GM13976 (cell line): ENCODE measurements around the gene LAMC1.

Experiments
- DNase-seq: peaks from one replicate; pipeline ENCODE4 v3.0.0; 2012; ENCODE audit warnings: low spot score
- CTCF ChIP-seq: IDR thresholded peaks from 2 replicates; pipeline ENCODE4 v1.5.1; 2012; ENCODE audit warnings: borderline replicate concordance, mild to moderate bottlenecking; ENCODE audit not compliant: insufficient read depth; ENCODE audit errors: extremely low read depth, missing control alignments, control extremely low read depth
- in situ Hi-C: fragments of 300-500 bp; cut with MboI; formaldehyde crosslinking; loops from one replicate; pipeline ENCODE4 v1.12.0; 2022; ENCODE audit warnings: low sequenced_read_pairs, mixed read lengths, inconsistent platforms; ENCODE audit not compliant: unreplicated experiment

Gene LAMC1

DNA sequence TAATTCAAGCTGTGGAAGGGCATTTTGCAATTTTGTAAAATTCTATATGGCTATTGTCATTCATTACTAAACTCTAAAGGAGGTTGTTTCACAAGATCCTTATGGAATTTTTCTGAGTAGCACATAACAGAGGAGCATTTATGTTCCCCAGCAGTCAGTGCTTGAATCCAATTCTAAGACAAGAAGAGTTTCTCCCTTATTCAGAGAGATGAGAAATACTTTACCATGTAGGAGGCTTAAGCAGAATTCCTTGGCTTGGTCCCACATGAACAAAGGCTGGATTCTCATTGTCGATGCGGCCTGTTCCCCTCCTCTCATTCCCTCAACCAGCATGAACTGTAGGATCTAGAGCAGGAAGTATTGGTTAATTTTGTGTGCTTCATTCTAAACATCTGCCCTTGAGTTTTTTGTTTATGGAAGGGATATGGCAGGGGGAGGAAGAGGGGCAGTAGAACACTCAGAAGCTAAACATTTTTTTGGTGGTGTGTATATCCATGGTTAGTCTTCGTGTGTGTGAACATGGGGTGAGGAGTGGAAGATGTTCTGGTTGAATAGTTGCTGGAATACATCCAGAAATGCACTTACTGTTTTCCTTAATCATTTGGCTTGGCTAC lies 74.3 kb downstream of the LAMC1 start:
- no peak for DNase-seq
- in situ Hi-C loops: no loop called here

GRCh38 chr1:183098317-183098716 lies 75.1 kb downstream of the LAMC1 start:
- no peak for DNase-seq
- in situ Hi-C loops: no loop called here
- no peak for TF ChIP-seq CTCF

More for the DNA sequence above, 74.3 kb downstream of the LAMC1 start:
- TF ChIP-seq CTCF: no peak

GRCh38 chr1:183100361-183100974 lies 77.2 kb downstream of the LAMC1 start:
- in situ Hi-C loops: no loop called here
- no peak for TF ChIP-seq CTCF
- DNase-seq: no peak

GRCh38 chr1:183101081-183101480 lies 77.9 kb downstream of the LAMC1 start:
- no peak for TF ChIP-seq CTCF
- in situ Hi-C loops: no loop called here
- DNase-seq: no peak

GRCh38 chr1:183101841-183102276 lies 78.6 kb downstream of the LAMC1 start:
- no peak for TF ChIP-seq CTCF
- DNase-seq: no peak
- in situ Hi-C loops: no loop called here

GRCh38 chr1:183103147-183103546 lies 79.9 kb downstream of the LAMC1 start:
- no peak for TF ChIP-seq CTCF
- in situ Hi-C loops: no loop called here
- no peak for DNase-seq
